Renal pelvis (tissue), 4 donors: Measurements from ENCODE around the gene IFT88. TPM values are rescaled to one million over a fixed set of nuclear protein-coding genes. Genes with fewer than 3 reads are reported as not detected.

Experiments
- DNase-seq: peaks from one replicate; pipeline ENCODE4 v3.0.0-alpha.2; 2013
- polyA plus RNA-seq, 3 donors: library from polyadenylated mRNA; unstranded; fragments of 120-200 nt; gene quantifications; one replicate each; pipeline ENCODE4 v1.2.1, GENCODE V29; 2013; ENCODE audit not compliant: insufficient read length in 3 of 3

Gene IFT88
- polyA plus RNA-seq, 3 donors: 36.4 to 48.8 (median 44.9) TPM

GRCh38 chr13:20714563-20715329, 147.8 kb downstream of the IFT88 start:
- no peak for DNase-seq

- DNase-seq: no peak
Measured at GRCh38 chr13:20715330-20715712, 148.4 kb downstream of the IFT88 start.

GRCh38 chr13:20716951-20717350, 150.0 kb downstream of the IFT88 start:
- DNase-seq: no peak

GRCh38 chr13:20717581-20718542, 150.9 kb downstream of the IFT88 start:
- DNase-seq: no peak

GRCh38 chr13:20718958-20719566, 152.1 kb downstream of the IFT88 start:
- no peak for DNase-seq

- no peak for DNase-seq
Measured at GRCh38 chr13:20719783-20720182, 152.8 kb downstream of the IFT88 start.

GRCh38 chr13:20720499-20720898, 153.5 kb downstream of the IFT88 start:
- no peak for DNase-seq

GRCh38 chr13:20721058-20721453, 154.1 kb downstream of the IFT88 start:
- no peak for DNase-seq

GRCh38 chr13:20721454-20722357, 154.7 kb downstream of the IFT88 start:
- DNase-seq: no peak

- DNase-seq: no peak
Measured at GRCh38 chr13:20727856-20728255, 160.9 kb downstream of the IFT88 start.

GRCh38 chr13:20728579-20729311, 161.8 kb downstream of the IFT88 start:
- DNase-seq: no peak

GRCh38 chr13:20729633-20730585, 163.0 kb downstream of the IFT88 start:
- no peak for DNase-seq

- no peak for DNase-seq
Measured at GRCh38 chr13:20738616-20739015, 171.7 kb downstream of the IFT88 start.

GRCh38 chr13:20740021-20740420, 173.1 kb downstream of the IFT88 start:
- DNase-seq: no peak

Other genes starting within 250 kb of the IFT88 start
- gene CRYL1, start 41.3 kb upstream of the IFT88 start, polyA plus RNA-seq: 100 to 1,000 TPM; 137 to 147 (median 142) TPM
- 10 to 100 TPM in 1 of 3 donors, 1 to 10 TPM in 2; 8.4 to 10.1 (median 8.5) TPM for gene IL17D, start 136.5 kb downstream of the IFT88 start, polyA plus RNA-seq
- 10 to 100 TPM; 13.6 to 16.2 (median 15.0) TPM for gene EEF1AKMT1, start 206.8 kb downstream of the IFT88 start, polyA plus RNA-seq